Caco-2 (cell line): Measurements from ENCODE around the gene RYR2. TPM values are rescaled to one million over a fixed set of nuclear protein-coding genes. Genes with fewer than 3 reads are reported as not detected.

Source experiments
- BruUV-seq: library from RNA; stranded (reverse); fragments of 400-500 nt; replicated peaks from 2 replicates; lab custom pipeline; 2021; lab: Mats Ljungman, UMichigan
- CTCF ChIA-PET: fragments of 300-600 bp; sonication (Branson Sonifier 250); formaldehyde crosslinking; loops from one replicate; lab custom pipeline; 2022; ENCODE audit warnings: antibody characterized with exemption; lab: Charles Lee
- POLR2A ChIA-PET: fragments of 300-600 bp; sonication (Branson Sonifier 250); formaldehyde crosslinking; loops from one replicate; lab custom pipeline; 2022; ENCODE audit warnings: antibody characterized with exemption; lab: Charles Lee
- DNase-seq, 2 experiments: peaks; one replicate each; pipeline versions ENCODE4 v3.0.0 to v3.0.0-alpha.2; 2020 to 2022
- H3K27me3 ChIP-seq: replicated peaks from 2 replicates; pipeline ENCODE4 v1.6.0; 2011; ENCODE audit warnings: low read length; ENCODE audit not compliant: control insufficient read depth, insufficient read depth
- H3K36me3 ChIP-seq: 2 replicates; pipeline ENCODE4 v1.5.1; 2011; ENCODE audit warnings: low read length; ENCODE audit not compliant: control insufficient read depth, insufficient read depth
- H3K4me1 ChIP-seq: fragments of 250-450 bp; sonication (Bioruptor Pico); 2 replicates; pipeline ENCODE4 v1.5.1; 2020; ENCODE audit warnings: mild to moderate bottlenecking
- H3K4me3 ChIP-seq: 2 replicates; pipeline ENCODE4 v1.5.1; 2011; ENCODE audit warnings: low read depth, mild to moderate bottlenecking, control low read depth, low read length
- H3K9me3 ChIP-seq: fragments of 250-450 bp; sonication (Bioruptor Pico); 2 replicates; pipeline ENCODE4 v1.5.1; 2020; ENCODE audit warnings: mild to moderate bottlenecking, moderate library complexity
- H3K27ac Mint-ChIP-seq: one replicate; pipeline ENCODE4 v1.8.0; 2022; ENCODE audit warnings: mixed read lengths; ENCODE audit not compliant: unreplicated experiment
- H3K27me3 Mint-ChIP-seq: one replicate; pipeline ENCODE4 v1.8.0; 2022; ENCODE audit warnings: mixed read lengths; ENCODE audit not compliant: insufficient read depth, unreplicated experiment
- H3K36me3 Mint-ChIP-seq: one replicate; pipeline ENCODE4 v1.8.0; 2022; ENCODE audit warnings: mild to moderate bottlenecking, mixed read lengths; ENCODE audit not compliant: insufficient read depth, unreplicated experiment
- H3K4me1 Mint-ChIP-seq: one replicate; pipeline ENCODE4 v1.8.0; 2022; ENCODE audit warnings: low read depth, mixed read lengths; ENCODE audit not compliant: unreplicated experiment
- H3K4me3 Mint-ChIP-seq: one replicate; pipeline ENCODE4 v1.8.0; 2022; ENCODE audit warnings: mild to moderate bottlenecking, moderate library complexity, mixed read lengths; ENCODE audit not compliant: unreplicated experiment
- H3K9me3 Mint-ChIP-seq: one replicate; pipeline ENCODE4 v1.8.0; 2022; ENCODE audit warnings: mixed read lengths; ENCODE audit not compliant: unreplicated experiment
- intact Hi-C: fragments of 100-400 bp; cut with micrococcal nuclease; formaldehyde crosslinking; loops from one replicate; pipeline ENCODE4 v1.10.0; 2022; ENCODE audit not compliant: unreplicated experiment
- total RNA-seq: library from RNA; stranded (reverse); gene quantifications from 2 replicates; pipeline ENCODE4 v1.2.3, GENCODE V29; 2022
- TF ChIP-seq, protein P1 (sequence below), 2 experiments: fragments of 200-600 bp in 1 of 2; IDR thresholded peaks; 1 replicate in 1 of 2; 2 replicates in 1 of 2; pipeline versions ENCODE4 v1.5.1 to v1.8.0; 2011 to 2022; ENCODE audit warnings: antibody characterized with exemption in 1 of 2, control low read depth in 1 of 2, inconsistent platforms in 1 of 2, low read depth in 1 of 2, low read length in 1 of 2, mild to moderate bottlenecking in 1 of 2, moderate library complexity in 1 of 2; ENCODE audit not compliant: insufficient read depth in 1 of 2, severe bottlenecking in 1 of 2, unreplicated experiment in 1 of 2

RYR2 gene
- total RNA-seq, 1 experiment from 2014 or later = 3.4 TPM

GRCh38 chr1:237671935-237672334 is 630.0 kb downstream of the RYR2 start:
- Histone ChIP-seq H3K27me3 (no peaks in the 10 kb centered on the region), H3K9me3 (no peaks in the 10 kb centered on the region), H3K4me1 (no peaks in the 10 kb centered on the region), H3K36me3 (no peaks in the 10 kb centered on the region), H3K4me3 (no peak overlapping the region)
- no peaks in the 10 kb centered on the region for H3K4me1 Mint-ChIP-seq
- CTCF ChIA-PET = no interaction called here
- intact Hi-C loops = no loop called here
- TF ChIP-seq, protein P1, sequence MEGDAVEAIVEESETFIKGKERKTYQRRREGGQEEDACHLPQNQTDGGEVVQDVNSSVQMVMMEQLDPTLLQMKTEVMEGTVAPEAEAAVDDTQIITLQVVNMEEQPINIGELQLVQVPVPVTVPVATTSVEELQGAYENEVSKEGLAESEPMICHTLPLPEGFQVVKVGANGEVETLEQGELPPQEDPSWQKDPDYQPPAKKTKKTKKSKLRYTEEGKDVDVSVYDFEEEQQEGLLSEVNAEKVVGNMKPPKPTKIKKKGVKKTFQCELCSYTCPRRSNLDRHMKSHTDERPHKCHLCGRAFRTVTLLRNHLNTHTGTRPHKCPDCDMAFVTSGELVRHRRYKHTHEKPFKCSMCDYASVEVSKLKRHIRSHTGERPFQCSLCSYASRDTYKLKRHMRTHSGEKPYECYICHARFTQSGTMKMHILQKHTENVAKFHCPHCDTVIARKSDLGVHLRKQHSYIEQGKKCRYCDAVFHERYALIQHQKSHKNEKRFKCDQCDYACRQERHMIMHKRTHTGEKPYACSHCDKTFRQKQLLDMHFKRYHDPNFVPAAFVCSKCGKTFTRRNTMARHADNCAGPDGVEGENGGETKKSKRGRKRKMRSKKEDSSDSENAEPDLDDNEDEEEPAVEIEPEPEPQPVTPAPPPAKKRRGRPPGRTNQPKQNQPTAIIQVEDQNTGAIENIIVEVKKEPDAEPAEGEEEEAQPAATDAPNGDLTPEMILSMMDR (IDR thresholded peaks at IDR 0.05; ENCODE audit: insufficient read depth in 1 of 2, low read depth in 1 of 2, low read length in 1 of 2, severe bottlenecking in 1 of 2, unreplicated experiment in 1 of 2) = no peak
- H3K27me3 Mint-ChIP-seq = peaks cover 2% of the 10 kb centered on the region
- no peak overlapping the region for H3K4me3 Mint-ChIP-seq
- BruUV-seq = no TSS peak
- POLR2A ChIA-PET = no interaction called here
- H3K9me3 Mint-ChIP-seq = no peaks in the 10 kb centered on the region
- no peak overlapping the region for H3K27ac Mint-ChIP-seq
- DNase-seq = no peak
- H3K36me3 Mint-ChIP-seq = no peaks in the 10 kb centered on the region

GRCh38 chr1:237672748-237673147 is 630.8 kb downstream of the RYR2 start:
- peak in 1 of 2 experiments; percentile 26 for DNase-seq
- TF ChIP-seq, protein P1 (IDR thresholded peaks at IDR 0.05; ENCODE audit: insufficient read depth in 1 of 2, low read depth in 1 of 2, low read length in 1 of 2, severe bottlenecking in 1 of 2, unreplicated experiment in 1 of 2) = peak; percentile 31 to 44
- H3K27me3 Mint-ChIP-seq = peaks cover 2% of the 10 kb centered on the region
- no peaks in the 10 kb centered on the region for H3K4me1 Mint-ChIP-seq
- no peaks in the 10 kb centered on the region for H3K36me3 Mint-ChIP-seq
- Histone ChIP-seq H3K4me3 (no peak overlapping the region), H3K9me3 (no peaks in the 10 kb centered on the region), H3K27me3 (no peaks in the 10 kb centered on the region), H3K4me1 (no peaks in the 10 kb centered on the region), H3K36me3 (no peaks in the 10 kb centered on the region)
- CTCF ChIA-PET = interaction anchor here (1.2 kb wide), 1 partner anchor 127 kb away, joined by 3 read pairs; no protein-coding TSS in a partner anchor
- no TSS peak for BruUV-seq
- intact Hi-C loops = no loop called here
- H3K27ac Mint-ChIP-seq = no peak overlapping the region
- no peaks in the 10 kb centered on the region for H3K9me3 Mint-ChIP-seq
- H3K4me3 Mint-ChIP-seq = no peak overlapping the region
- POLR2A ChIA-PET = no interaction called here

GRCh38 chr1:237673631-237674030 is 631.6 kb downstream of the RYR2 start:
- no peak overlapping the region for H3K4me3 ChIP-seq

More at GRCh38 chr1:237673631-237674030, 631.6 kb downstream of the RYR2 start:
- TF ChIP-seq, protein P1 (IDR thresholded peaks at IDR 0.05; ENCODE audit: insufficient read depth in 1 of 2, low read depth in 1 of 2, low read length in 1 of 2, severe bottlenecking in 1 of 2, unreplicated experiment in 1 of 2) = no peak
- no peaks in the 10 kb centered on the region for H3K4me1 Mint-ChIP-seq
- no peak for DNase-seq
- H3K9me3 Mint-ChIP-seq = no peaks in the 10 kb centered on the region
- H3K27me3 ChIP-seq = no peaks in the 10 kb centered on the region
- no TSS peak for BruUV-seq
- H3K4me1 ChIP-seq = no peaks in the 10 kb centered on the region
- ChIA-PET POLR2A (no interaction called here), CTCF (no interaction called here)
- H3K9me3 ChIP-seq = no peaks in the 10 kb centered on the region
- no peaks in the 10 kb centered on the region for H3K36me3 Mint-ChIP-seq
- H3K27me3 Mint-ChIP-seq = no peaks in the 10 kb centered on the region
- intact Hi-C loops = no loop called here
- no peak overlapping the region for H3K4me3 Mint-ChIP-seq
- no peaks in the 10 kb centered on the region for H3K36me3 ChIP-seq
- no peak overlapping the region for H3K27ac Mint-ChIP-seq
